Endothelial cell of umbilical vein (primary cell): ENCODE measurements around the gene PTPRE. TPM values are rescaled to one million over a fixed set of nuclear protein-coding genes. Genes with fewer than 3 reads are reported as not detected.

Source experiments
- BruUV-seq: library from RNA; stranded (reverse); fragments of 400-500 nt; replicated peaks from 2 replicates; lab custom pipeline; 2021; lab: Mats Ljungman, UMichigan
- CTCF ChIA-PET: fragments of 300-600, 350-600 bp; sonication (Branson Sonifier 250); formaldehyde crosslinking; loops from one replicate; lab custom pipeline; 2021; ENCODE audit warnings: antibody characterized with exemption, inconsistent platforms; lab: Charles Lee
- POLR2A ChIA-PET: fragments of 300-600, 350-600 bp; sonication (Branson Sonifier 250); formaldehyde crosslinking; loops from one replicate; lab custom pipeline; 2021; ENCODE audit warnings: antibody characterized with exemption, inconsistent platforms; lab: Charles Lee
- DNase-seq: peaks from one replicate; pipeline ENCODE4 v3.0.0-alpha.2; 2011; ENCODE audit warnings: low read depth, low spot score
- FAIRE-seq: peaks from 2 replicates; lab custom pipeline; 2011; peaks lifted over from hg19 to GRCh38; lab: Jason Lieb, UNC
- H2AFZ ChIP-seq: 2 replicates; pipeline ENCODE4 v1.6.0; 2012; ENCODE audit warnings: low read depth, low read length, control low read depth, inconsistent platforms
- H3K27ac ChIP-seq: 2 replicates; pipeline ENCODE4 v1.5.1; 2011; ENCODE audit warnings: low read depth, mild to moderate bottlenecking, control low read depth, low read length, moderate library complexity; ENCODE audit not compliant: insufficient read depth
- H3K27me3 ChIP-seq, 2 experiments: 2 replicates each; pipeline versions ENCODE4 v1.6.0 to v1.6.1; 2011; ENCODE audit warnings: low read length in 2 of 2, mixed read lengths in 1 of 2; ENCODE audit not compliant: control insufficient read depth in 2 of 2, insufficient read depth in 2 of 2
- H3K36me3 ChIP-seq, 2 experiments: 2 replicates in 1 of 2; 3 replicates in 1 of 2; pipeline ENCODE4 v1.5.1; 2011; ENCODE audit warnings: low read length in 2 of 2, mild to moderate bottlenecking in 1 of 2, moderate library complexity in 1 of 2; ENCODE audit not compliant: control insufficient read depth in 2 of 2, insufficient read depth in 2 of 2; ENCODE audit errors: extremely low read depth in 1 of 2
- H3K4me1 ChIP-seq: 3 replicates; pipeline ENCODE4 v1.5.1; 2011; ENCODE audit warnings: mild to moderate bottlenecking, low read length; ENCODE audit not compliant: control insufficient read depth, insufficient read depth; ENCODE audit errors: extremely low read depth
- H3K4me2 ChIP-seq: 2 replicates; pipeline ENCODE4 v1.6.1; 2011; ENCODE audit warnings: low read length, control low read depth, mixed read lengths; ENCODE audit not compliant: insufficient read depth
- H3K4me3 ChIP-seq, 3 experiments: fragments of 200-600 bp in 1 of 3; sonication (generic), shearing (Covaris generic) in 1 of 3; replicated peaks in 1 of 3; 2 replicates each; pipeline ENCODE4 v1.5.1; 2011 to 2016; ENCODE audit warnings: control low read depth in 3 of 3, low read length in 3 of 3, mild to moderate bottlenecking in 2 of 3, inconsistent platforms in 1 of 3, low read depth in 1 of 3, moderate library complexity in 1 of 3; ENCODE audit not compliant: insufficient read depth in 1 of 3
- H3K79me2 ChIP-seq: 2 replicates; pipeline ENCODE4 v1.6.0; 2012; ENCODE audit warnings: low read length, inconsistent platforms; ENCODE audit not compliant: control insufficient read depth, insufficient read depth
- H3K9ac ChIP-seq: replicated peaks from 2 replicates; pipeline ENCODE3; 2011; ENCODE audit warnings: low read length, control low read depth; ENCODE audit not compliant: insufficient read depth; ENCODE audit errors: extremely low read depth
- H3K9me1 ChIP-seq: replicated peaks from 3 replicates; pipeline ENCODE4 v1.6.0; 2011; ENCODE audit warnings: mild to moderate bottlenecking, low read length; ENCODE audit not compliant: control insufficient read depth, insufficient read depth; ENCODE audit errors: extremely low read depth
- H3K9me3 ChIP-seq: replicated peaks from 2 replicates; pipeline ENCODE4 v1.5.1; 2012; ENCODE audit warnings: low read length, inconsistent platforms; ENCODE audit not compliant: control insufficient read depth, insufficient read depth
- H4K20me1 ChIP-seq: replicated peaks from 2 replicates; pipeline ENCODE3; 2011; ENCODE audit warnings: mild to moderate bottlenecking, low read length; ENCODE audit not compliant: control insufficient read depth, insufficient read depth; ENCODE audit errors: extremely low read depth
- EZH2 ChIP-seq: IDR thresholded peaks from 2 replicates; pipeline ENCODE4 v1.6.1; 2012; ENCODE audit warnings: borderline replicate concordance, low read depth, mild to moderate bottlenecking, moderate library complexity, low read length, inconsistent platforms; ENCODE audit not compliant: severe bottlenecking
- FOS ChIP-seq: IDR thresholded peaks from 2 replicates; pipeline ENCODE4 v1.6.1; 2011; ENCODE audit warnings: mild to moderate bottlenecking, low read length, moderate library complexity, borderline replicate concordance; ENCODE audit not compliant: insufficient read depth
- GATA2 ChIP-seq: IDR thresholded peaks from 2 replicates; pipeline ENCODE4 v1.7.0; 2011; ENCODE audit warnings: low read depth, mild to moderate bottlenecking, moderate library complexity, mixed read lengths, low read length; ENCODE audit not compliant: insufficient read length, insufficient read depth
- JUN ChIP-seq: IDR thresholded peaks from 2 replicates; pipeline ENCODE4 v1.6.1; 2011; ENCODE audit warnings: borderline replicate concordance, low read depth; ENCODE audit not compliant: insufficient read length, insufficient read depth
- MYC ChIP-seq: IDR thresholded peaks from one replicate; pipeline ENCODE4 v1.6.1; 2011; ENCODE audit warnings: mild to moderate bottlenecking, low read depth, low read length
- POLR2A ChIP-seq: IDR thresholded peaks from 2 replicates; pipeline ENCODE4 v1.6.1; 2012; ENCODE audit warnings: low read depth, mild to moderate bottlenecking, control low read depth, low read length
- POLR2AphosphoS5 ChIP-seq: IDR thresholded peaks from 2 replicates; pipeline ENCODE4 v1.6.1; 2012; ENCODE audit warnings: low read depth, mild to moderate bottlenecking, control low read depth, low read length, moderate library complexity; ENCODE audit not compliant: insufficient read depth
- dilution Hi-C: fragments of 300-500 bp; cut with MboI; formaldehyde crosslinking; loops from one replicate; pipeline ENCODE4 v1.15.0; 2019; ENCODE audit warnings: low sequenced_read_pairs; ENCODE audit not compliant: extremely low pct_ligation_motif_present
- intact Hi-C: fragments of 100-400 bp; cut with micrococcal nuclease; formaldehyde crosslinking; loops from one replicate; pipeline ENCODE4 v1.10.0; 2022
- polyA plus RNA-seq, 4 experiments: library from polyadenylated mRNA; depleted of rRNA in 3 of 4; stranded (reverse) in 3 of 4; unstranded in 1 of 4; fragments of >200 nt; gene quantifications; 2 replicates each; pipeline versions ENCODE4 v1.2.1 to v1.2.3, GENCODE V29; 2011 to 2012; ENCODE audit warnings: missing spikeins in 1 of 4
- total RNA-seq: library from RNA; stranded (reverse); gene quantifications from 2 replicates; pipeline ENCODE4 v1.2.3, GENCODE V29; 2021
- TF ChIP-seq, protein P1 (sequence below): IDR thresholded peaks from 2 replicates; pipeline ENCODE4 v1.6.1; 2011; ENCODE audit not compliant: insufficient read depth, insufficient read length
- TF ChIP-seq, protein P2 (sequence below), 2 donors: IDR thresholded peaks; 1 replicate in 1 of 2; 2 replicates in 1 of 2; pipeline ENCODE4 v1.5.1; 2011; ENCODE audit warnings: low read length in 2 of 2, mild to moderate bottlenecking in 2 of 2, moderate library complexity in 2 of 2, control low read depth in 1 of 2, inconsistent platforms in 1 of 2, low read depth in 1 of 2; ENCODE audit not compliant: insufficient read depth in 1 of 2; ENCODE audit errors: extremely low read depth in 1 of 2

The PTPRE gene
- total and polyA plus RNA-seq, 2 donors (not counting 3 experiments of a cell fraction or from before 2014, with no cell fraction given) = 37.3 to 116 TPM

DNA sequence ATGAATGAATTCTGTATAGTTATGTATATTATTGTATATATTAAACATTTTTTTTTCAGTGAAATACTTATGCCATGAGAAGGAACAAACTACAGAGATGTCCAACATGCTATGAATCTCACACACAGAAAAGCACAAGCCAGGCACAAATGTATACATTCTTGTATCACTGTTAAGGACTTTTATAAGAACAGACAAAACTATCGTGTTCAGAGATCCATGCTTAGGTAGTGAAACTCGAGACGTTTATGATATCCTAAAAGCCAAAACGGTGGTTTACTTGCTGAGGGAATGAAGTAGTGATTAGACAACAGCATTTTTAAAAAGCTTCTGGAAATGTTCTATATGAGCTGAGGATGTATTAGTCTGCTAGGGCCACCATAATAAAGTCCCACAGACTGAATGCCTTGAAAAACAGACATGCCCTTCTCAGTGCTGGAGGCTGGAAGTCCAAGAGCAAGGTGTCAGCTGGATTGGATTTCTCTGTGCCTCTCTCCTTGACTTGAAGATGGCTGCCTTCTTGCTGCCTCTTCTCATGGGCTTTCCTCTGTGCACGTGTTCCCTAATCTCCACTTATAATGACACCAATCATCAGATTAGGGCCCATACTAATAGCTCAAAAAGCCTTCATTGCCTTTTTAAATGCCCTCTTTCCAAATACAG lies 215.0 kb downstream of the PTPRE start:
- dilution Hi-C loops = no loop called here
- DNase-seq (no peak), FAIRE-seq (no peak)
- Histone ChIP-seq H3K36me3 (peaks cover 0 to 25% of the 10 kb centered on the region in 2 experiments), H3K9me1 (no peaks in the 10 kb centered on the region), H3K9ac (no peak overlapping the region), H3K79me2 (peaks cover 86% of the 10 kb centered on the region), H3K4me2 (peak overlapping the region; percentile 77), H4K20me1 (no peaks in the 10 kb centered on the region), H3K4me3 (no peak overlapping the region), H3K27ac (no peak overlapping the region), H3K4me1 (peaks cover 32% of the 10 kb centered on the region), H3K9me3 (no peaks in the 10 kb centered on the region), H2AFZ (no peak overlapping the region), H3K27me3 (no peaks in the 10 kb centered on the region)
- BruUV-seq = no TSS peak
- ChIA-PET POLR2A (no interaction called here), CTCF (interaction anchor here (1.2 to 1.4 kb wide), 2 partner anchors 44 to 53 kb away, joined by 3 to 4 read pairs; no protein-coding TSS in a partner anchor)
- TF ChIP-seq GATA2 (no peak), POLR2AphosphoS5 (no peak), EZH2 (no peak), FOS (no peak), POLR2A (no peak), MYC (no peak), JUN (no peak)
- TF ChIP-seq, protein P1, sequence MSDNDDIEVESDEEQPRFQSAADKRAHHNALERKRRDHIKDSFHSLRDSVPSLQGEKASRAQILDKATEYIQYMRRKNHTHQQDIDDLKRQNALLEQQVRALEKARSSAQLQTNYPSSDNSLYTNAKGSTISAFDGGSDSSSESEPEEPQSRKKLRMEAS = no peak
- TF ChIP-seq, protein P2, sequence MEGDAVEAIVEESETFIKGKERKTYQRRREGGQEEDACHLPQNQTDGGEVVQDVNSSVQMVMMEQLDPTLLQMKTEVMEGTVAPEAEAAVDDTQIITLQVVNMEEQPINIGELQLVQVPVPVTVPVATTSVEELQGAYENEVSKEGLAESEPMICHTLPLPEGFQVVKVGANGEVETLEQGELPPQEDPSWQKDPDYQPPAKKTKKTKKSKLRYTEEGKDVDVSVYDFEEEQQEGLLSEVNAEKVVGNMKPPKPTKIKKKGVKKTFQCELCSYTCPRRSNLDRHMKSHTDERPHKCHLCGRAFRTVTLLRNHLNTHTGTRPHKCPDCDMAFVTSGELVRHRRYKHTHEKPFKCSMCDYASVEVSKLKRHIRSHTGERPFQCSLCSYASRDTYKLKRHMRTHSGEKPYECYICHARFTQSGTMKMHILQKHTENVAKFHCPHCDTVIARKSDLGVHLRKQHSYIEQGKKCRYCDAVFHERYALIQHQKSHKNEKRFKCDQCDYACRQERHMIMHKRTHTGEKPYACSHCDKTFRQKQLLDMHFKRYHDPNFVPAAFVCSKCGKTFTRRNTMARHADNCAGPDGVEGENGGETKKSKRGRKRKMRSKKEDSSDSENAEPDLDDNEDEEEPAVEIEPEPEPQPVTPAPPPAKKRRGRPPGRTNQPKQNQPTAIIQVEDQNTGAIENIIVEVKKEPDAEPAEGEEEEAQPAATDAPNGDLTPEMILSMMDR (IDR thresholded peaks at IDR 0.05; ENCODE audit: extremely low read depth in 1 of 2, insufficient read depth in 1 of 2, low read depth in 1 of 2, low read length in 2 of 2) = no peak
- intact Hi-C loops = no loop called here
